DLD1 (cell line): Measurements from ENCODE around the gene GGA1.

ENCODE experiments used
- in situ Hi-C: cut with HindIII; loops from 2 replicates; pipeline ENCODE4 v1.10.0; 2017; ENCODE audit warnings: low sequenced_read_pairs

Gene GGA1

DNA sequence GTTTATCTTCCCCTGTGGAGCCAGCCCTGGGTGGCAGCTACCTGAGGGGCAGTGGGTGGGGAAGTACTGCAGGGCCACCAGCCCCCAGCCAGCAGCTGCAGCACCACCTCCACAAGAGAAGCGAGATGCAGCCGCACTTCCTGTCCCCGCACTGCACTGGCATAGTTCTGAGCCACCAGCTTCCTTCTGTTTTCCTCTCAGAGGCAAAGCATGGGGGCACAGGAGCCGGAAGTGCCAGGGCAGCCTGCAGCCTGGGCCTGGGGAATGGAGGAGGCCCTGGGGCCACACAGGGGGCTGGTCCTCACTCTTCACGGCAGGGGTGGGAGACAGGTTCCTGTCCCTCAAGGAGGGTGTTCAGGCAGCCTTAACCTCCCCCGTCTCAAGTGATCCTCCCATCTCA, 18.9 kb downstream of the GGA1 start:
- in situ Hi-C loops, result no loop called here

DNA sequence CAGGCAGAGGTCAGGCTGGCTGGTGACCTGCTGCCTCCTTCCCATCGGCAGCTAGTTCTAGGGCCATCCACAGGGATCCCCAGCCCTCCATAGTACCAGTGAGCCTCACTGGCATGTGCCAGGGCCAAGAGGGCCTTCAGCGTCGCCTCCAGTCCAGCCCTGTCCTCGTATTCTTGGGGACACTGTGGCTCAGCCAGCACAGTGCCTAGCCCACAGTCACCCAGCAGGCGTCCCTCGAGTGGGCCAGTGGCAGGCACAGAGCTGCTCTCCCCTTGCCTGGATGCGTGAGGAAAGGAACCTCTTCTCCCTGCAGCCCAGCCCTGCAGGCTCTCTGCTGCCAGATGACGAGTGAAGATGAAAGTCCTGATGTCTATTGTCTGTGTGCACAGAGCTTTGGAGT, 20.2 kb downstream of the GGA1 start:
- in situ Hi-C loops, result no loop called here

DNA sequence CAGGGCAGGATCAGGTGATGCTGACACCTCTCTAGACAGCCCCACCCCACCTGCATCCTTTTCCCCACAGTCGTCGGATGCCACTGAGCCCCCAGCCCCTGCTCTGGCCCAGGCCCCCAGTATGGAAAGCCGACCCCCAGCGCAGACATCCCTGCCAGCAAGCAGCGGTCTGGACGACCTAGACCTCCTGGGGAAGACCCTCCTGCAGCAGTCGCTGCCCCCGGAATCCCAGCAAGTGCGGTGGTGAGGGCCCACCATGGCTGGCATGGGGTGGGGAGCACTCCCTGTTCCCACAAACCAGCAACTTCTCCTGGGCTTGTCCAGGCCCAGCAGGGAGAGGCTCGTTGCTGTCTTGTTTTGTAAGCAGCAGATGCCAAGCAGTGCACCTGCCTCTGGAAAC, 21.3 kb downstream of the GGA1 start:
- in situ Hi-C loops, result no loop called here

GRCh38 chr22:37630839-37631435, 22.3 kb downstream of the GGA1 start:
- in situ Hi-C loops, result no loop called here

DNA sequence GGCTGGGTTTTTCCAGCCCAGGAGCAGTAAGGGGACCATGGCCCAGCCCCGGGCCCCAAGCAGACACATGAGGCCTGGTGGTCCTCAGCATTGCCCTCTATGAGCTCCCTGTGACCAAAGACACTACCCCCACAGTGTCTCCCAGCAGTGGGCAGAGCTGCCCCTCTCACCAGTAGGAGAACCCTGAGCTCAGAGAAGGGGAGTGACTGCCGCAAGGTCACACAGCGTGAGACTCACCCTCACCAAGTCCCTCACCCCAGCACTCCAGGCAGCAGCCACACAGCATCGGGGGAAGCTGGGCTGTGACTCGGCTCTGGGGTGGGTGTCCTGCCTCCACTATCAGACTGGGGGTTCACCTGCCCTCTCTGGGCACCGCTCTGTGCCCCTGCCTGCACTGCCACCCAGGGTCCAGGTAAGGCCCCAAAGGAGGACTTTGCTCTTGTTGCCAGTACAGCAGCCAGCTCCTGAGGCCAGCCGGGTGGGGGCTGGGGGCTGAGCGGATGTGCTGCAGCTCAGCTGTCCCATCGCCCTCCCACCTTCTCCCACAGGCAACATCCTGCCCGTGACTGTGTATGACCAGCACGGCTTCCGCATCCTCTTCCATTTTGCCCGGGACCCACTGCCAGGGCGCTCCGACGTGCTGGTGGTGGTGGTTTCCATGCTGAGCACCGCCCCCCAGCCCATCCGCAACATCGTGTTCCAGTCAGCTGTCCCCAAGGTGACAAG, 23.0 kb downstream of the GGA1 start:
- in situ Hi-C loops, result no loop called here

DNA sequence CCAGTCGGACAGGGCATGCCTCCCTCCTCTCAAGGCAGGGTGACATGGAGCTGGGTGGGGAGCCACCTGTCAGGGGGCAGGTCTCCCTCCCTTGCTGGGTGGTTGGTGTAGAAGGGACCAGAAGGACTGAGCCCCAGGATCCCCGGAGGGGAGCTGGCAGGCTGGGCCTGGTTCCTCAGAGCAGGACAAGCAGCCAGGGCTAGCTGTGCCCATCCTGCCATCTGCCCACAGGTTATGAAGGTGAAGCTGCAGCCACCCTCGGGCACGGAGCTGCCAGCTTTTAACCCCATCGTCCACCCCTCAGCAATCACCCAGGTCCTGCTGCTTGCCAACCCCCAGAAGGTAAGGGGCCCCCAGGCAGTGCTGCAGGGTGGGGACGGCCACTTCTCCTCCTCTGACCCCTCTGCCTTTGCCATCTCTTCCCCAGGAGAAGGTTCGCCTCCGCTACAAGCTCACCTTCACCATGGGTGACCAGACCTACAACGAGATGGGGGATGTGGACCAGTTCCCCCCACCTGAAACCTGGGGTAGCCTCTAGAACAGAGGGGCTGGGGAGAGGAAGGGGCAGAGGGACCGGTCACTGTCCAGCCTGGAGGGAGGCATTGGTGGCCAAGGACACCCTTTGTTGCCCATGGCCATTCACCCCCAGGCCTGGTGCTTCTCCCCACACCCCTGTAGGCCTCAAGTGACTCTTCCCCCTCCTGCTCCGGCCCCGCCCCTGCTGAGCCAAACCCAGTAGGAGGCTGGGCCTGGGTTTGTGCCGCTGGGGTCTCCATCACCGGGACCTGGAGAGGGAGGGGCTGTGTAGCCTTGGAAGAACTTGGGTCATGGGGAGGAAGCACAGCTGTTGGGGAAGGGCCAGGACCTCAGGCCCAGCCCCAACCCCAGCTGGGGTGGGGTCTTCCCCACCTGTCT, 23.8 kb downstream of the GGA1 start:
- in situ Hi-C loops, result no loop called here

- in situ Hi-C loops, result no loop called here
Measured at GRCh38 chr22:37633089-37633624, 24.5 kb downstream of the GGA1 start.

GRCh38 chr22:37633625-37634416, 25.2 kb downstream of the GGA1 start:
- in situ Hi-C loops, result no loop called here

GRCh38 chr22:37634417-37634924, 25.8 kb downstream of the GGA1 start:
- in situ Hi-C loops, result no loop called here

DNA sequence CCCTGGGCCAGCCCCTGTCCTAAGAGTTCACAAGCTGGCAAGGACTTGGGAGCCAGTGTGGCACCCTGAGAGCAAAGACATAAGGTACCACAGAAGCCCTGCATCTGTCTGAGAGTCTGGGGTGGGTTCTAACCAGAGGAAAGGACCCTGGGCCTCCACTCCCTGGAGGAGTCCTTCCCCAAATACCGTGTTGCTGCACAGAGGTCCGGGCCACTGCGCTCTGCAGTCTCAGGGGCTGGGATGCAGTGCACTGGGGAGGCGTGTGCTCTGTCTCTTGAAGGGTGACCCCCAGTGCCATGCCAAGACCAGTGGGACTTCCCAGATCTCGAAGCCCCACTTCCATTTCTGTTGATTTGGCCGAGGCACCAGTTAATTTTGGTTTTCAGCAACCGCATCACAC, 26.5 kb downstream of the GGA1 start:
- in situ Hi-C loops, result no loop called here

DNA sequence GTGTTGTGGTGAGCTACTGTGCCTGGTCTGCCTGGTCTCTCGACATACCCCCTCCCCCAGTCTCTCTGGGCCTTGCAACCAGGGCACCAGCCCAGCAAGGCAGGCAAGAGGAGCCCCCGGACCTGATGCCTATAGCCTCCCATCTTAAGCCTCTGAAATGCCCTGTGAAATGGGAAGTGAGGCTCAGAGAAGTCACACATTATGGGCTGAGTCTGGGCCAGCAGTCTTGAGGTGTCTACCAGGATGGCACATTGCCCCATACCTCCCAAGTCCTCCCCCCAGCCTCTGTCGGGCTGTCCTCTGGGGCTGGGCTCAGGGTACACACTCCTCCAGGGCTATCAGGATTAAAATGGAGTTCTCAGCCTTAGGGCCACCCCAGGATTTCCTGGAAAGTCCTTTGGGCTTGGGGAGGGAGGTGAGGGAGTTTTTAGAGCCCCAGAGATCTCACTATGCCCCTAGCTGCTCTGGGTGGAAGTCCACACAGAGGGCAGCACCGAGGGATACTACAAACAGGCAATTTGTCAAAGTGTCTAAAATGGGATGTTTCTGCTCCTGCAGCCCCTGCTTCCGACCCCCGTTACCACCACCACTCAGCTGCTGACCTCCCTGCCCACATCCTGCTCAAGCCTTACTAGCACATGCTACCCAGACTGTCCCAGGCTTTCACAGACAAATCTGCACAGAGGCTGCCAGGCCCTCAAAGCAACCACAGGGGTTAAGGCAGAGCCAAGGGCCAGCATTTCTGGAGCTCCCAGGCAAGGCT, 27.7 kb downstream of the GGA1 start:
- in situ Hi-C loops, result no loop called here

- in situ Hi-C loops, result no loop called here
Measured at GRCh38 chr22:37636949-37637273, 28.3 kb downstream of the GGA1 start.

- in situ Hi-C loops, result no loop called here
Measured at GRCh38 chr22:37638391-37639069, 29.9 kb downstream of the GGA1 start.

GRCh38 chr22:37639070-37639760, 30.6 kb downstream of the GGA1 start, which contains the start of gene SH3BP1:
Gene SH3BP1 (plus strand): TSS chr22:37639669. CDS start chr22:37639788, 119 bp downstream.
- in situ Hi-C loops, result no loop called here

DNA sequence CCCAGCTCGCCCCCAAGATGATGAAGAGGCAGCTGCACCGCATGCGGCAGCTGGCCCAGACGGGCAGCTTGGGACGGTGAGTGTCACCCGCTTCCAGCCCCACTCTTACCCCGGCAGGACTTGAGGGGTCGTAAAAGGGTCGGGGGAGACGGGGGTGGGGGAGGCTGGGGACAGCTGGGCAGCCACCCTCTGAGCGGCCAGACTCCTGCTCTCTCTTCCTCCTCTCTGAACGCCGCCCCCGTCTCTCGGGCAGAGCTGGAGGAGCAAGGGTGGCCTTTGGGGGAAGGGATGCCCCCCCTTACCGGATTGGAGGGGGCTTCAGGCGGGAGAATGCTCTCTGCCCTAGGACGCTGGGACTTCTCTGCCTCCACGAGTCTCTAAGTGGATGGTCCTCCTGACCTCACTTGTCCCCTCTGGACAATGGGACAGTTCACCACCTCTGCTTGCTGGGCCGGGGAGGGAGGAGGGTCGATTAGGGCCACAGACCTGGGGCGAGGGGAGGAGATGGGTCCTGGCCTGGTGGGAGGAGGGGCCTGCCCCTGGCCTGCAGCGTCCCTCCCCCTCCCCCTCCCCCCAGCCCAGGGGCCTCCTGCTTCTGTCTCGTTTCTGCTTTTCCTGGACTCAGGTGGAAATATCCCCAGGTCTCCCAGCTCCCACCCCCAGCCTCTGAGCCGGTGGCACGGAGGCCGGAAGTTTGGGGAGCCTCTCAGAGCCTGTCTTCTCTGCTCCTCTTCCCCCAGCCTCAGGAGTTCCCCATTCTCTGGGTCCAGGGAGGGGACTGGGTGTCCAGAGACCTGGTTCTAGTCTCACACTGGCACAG, 31.3 kb downstream of the GGA1 start:
- in situ Hi-C loops, result no loop called here

DNA sequence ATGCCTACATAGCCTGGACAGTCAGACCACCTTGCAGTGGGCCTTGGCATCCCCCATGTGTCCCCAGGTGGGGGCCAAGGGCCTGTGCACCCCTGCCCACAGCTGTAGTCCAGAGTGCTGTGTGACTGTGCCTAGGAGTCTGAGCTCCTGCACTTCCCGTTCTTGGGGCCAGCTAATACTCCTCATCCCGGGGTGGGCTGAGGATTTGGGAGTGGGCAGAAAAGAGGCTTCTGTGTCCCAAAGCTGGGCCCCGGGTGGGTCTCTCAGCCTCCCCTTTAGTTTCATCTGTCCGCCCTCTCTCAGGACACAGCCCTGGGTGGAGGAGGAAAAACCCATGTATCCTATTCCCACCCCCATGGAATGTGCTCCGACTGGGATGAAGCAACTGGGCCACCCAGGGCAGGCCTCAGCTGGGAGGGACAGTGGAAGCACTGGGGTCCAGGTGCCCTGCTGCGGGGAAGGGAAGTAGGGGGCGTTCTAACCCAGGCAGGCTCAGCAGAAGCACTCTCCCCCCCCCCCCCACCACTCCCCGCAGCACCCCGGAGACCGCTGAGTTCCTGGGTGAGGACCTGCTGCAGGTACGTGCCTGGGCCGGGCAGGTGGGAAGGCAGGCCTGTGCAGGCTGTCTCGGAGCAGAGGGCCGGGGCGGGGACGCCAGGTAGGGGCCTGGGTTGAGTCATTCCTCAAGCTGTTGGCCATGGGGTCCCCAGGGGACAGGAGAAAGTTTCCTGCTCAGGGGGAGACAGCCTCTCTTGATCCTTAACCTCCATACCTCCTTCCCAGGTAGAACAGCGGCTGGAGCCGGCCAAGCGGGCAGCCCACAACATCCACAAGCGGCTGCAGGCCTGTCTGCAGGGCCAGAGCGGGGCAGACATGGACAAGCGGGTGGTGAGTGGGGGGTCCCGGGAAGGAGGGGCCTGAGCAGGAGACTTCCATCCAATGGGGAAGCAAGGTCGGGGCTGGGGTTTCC, 32.2 kb downstream of the GGA1 start:
- in situ Hi-C loops, result no loop called here

DNA sequence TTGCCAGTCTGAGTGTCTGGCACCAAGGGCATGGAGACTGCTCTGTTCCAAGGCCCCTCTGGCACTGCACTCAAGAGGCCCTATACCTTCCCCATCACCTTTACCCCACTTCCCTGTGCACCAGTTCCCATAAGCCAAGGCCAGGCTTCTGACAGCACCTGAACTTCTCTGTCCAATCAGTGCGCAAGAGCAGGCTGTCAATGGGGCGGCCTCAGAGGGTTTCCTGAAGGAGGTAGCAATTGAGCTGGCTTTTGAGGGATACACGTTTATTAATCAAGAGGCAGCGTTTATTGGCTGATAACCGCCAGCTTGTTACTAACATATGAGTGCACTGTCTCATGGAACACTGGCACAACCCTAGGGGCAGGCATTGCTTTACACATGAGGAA, 32.9 kb downstream of the GGA1 start:
- in situ Hi-C loops, result no loop called here
